Stomach (tissue), 4 donors: ENCODE measurements around the gene ASMTL.

Experiments used
- EP300 ChIP-seq: sonication (generic); formaldehyde crosslinking; IDR thresholded peaks from one replicate; pipeline ENCODE4 v1.6.1; 2017; ENCODE audit warnings: antibody characterized with exemption
- POLR2A ChIP-seq, 4 donors: fragments of 450-650 bp; IDR thresholded peaks; one replicate each; pipeline ENCODE4 v1.6.1; 2016; ENCODE audit warnings: antibody characterized with exemption in 4 of 4, control low read depth in 2 of 4, mild to moderate bottlenecking in 1 of 4, moderate library complexity in 1 of 4
- POLR2AphosphoS5 ChIP-seq, 3 donors: sonication (generic); formaldehyde crosslinking; IDR thresholded peaks; one replicate each; pipeline ENCODE4 v1.6.1; 2016; ENCODE audit warnings: antibody characterized with exemption in 3 of 3
- TF ChIP-seq, protein P1 (sequence below), 7 experiments: fragments of 450-650 bp in 4 of 7; fragments of 200-600 bp in 3 of 7; sonication (generic) in 3 of 7; IDR thresholded peaks; one replicate each; pipeline ENCODE4 v1.5.1; 2016 to 2019; ENCODE audit warnings: antibody characterized with exemption in 7 of 7, control low read depth in 2 of 7, mild to moderate bottlenecking in 1 of 7

DNA sequence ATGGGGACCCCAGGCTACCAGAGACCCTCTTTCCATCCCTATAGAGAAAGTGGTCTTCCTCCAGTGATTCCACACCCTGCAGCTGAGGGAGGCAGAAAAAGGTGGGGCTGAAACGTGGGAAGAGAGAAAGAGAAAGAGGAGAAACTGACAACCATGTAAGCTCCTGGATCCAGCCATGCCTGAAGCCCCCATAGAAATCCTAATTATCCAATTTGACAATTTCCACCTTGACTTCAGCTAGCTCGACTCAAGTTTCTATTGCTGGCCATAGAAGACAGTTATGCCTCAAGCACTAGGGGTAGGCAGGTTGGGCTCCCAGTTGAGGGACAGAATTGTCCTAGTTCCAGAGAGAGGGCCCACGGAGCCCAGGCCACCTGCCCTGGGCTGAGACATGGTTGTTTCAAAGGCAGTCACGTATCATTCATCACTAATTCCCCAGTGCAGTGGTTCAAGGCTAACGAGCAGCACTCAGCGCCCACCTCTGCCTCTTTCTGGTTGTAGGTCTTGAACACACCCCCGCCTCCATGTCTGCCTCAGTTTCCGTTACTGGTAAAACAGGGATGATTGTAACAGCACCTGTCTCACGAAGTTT lies 39.8 kb upstream of the ASMTL start:
- TF ChIP-seq, protein P1, sequence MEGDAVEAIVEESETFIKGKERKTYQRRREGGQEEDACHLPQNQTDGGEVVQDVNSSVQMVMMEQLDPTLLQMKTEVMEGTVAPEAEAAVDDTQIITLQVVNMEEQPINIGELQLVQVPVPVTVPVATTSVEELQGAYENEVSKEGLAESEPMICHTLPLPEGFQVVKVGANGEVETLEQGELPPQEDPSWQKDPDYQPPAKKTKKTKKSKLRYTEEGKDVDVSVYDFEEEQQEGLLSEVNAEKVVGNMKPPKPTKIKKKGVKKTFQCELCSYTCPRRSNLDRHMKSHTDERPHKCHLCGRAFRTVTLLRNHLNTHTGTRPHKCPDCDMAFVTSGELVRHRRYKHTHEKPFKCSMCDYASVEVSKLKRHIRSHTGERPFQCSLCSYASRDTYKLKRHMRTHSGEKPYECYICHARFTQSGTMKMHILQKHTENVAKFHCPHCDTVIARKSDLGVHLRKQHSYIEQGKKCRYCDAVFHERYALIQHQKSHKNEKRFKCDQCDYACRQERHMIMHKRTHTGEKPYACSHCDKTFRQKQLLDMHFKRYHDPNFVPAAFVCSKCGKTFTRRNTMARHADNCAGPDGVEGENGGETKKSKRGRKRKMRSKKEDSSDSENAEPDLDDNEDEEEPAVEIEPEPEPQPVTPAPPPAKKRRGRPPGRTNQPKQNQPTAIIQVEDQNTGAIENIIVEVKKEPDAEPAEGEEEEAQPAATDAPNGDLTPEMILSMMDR (IDR thresholded peaks at IDR 0.05): no peak
- no peak for TF ChIP-seq POLR2A (IDR thresholded peaks at IDR 0.05)
- no peak for TF ChIP-seq EP300
- TF ChIP-seq POLR2AphosphoS5 (IDR thresholded peaks at IDR 0.05): no peak
